HK-2 (cell line): Measurements from ENCODE around the gene FXN.
"Not testable (repeated sequence)": the region's sequence is repeated elsewhere in the genome, so short reads cannot be mapped to it uniquely, and the experiment has no call there.

ENCODE experiments used
- DNase-seq: peaks from one replicate; pipeline ENCODE4 v3.0.0-alpha.2; 2018; ENCODE audit not compliant: unreplicated experiment

Gene FXN

DNA sequence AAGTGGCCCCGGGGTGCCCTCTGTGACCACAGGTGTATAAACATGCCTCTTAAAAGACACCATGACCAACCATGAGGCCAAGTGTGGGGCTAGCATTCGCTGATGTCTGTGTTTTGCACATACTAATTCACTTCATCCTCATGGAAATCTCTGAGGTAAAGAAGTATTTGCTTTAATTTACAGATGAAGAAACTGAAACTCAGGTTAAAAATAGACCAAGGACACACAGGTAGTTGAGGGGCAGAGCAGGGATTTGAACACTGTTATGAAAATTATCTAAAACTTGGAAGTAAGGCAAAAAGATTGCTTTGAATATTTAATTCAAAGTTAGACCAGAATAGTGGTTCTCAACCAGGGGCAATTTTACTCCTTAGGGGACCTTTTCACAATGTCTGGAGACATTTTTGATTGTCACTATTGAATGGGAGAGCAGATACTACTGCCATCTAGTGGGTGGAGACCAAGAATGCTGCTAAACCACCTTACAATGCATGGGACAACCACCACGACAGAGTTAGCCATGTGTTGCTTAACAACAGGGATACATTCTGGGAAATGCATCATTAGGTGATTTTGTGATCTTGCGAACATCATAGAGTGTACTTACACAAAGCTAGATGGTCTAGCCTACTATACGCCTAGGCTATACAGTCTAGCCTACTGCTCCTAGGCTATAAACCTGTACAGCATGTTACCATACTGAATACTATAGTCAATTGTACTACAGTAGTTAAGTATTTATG is 8.0 kb upstream of the FXN start:
- no peak for DNase-seq

- DNase-seq: no peak
Observed at GRCh38 chr9:69028754-69029153, 6.8 kb upstream of the FXN start.

- no peak for DNase-seq
Observed at GRCh38 chr9:69029535-69029934, 6.0 kb upstream of the FXN start.

DNA sequence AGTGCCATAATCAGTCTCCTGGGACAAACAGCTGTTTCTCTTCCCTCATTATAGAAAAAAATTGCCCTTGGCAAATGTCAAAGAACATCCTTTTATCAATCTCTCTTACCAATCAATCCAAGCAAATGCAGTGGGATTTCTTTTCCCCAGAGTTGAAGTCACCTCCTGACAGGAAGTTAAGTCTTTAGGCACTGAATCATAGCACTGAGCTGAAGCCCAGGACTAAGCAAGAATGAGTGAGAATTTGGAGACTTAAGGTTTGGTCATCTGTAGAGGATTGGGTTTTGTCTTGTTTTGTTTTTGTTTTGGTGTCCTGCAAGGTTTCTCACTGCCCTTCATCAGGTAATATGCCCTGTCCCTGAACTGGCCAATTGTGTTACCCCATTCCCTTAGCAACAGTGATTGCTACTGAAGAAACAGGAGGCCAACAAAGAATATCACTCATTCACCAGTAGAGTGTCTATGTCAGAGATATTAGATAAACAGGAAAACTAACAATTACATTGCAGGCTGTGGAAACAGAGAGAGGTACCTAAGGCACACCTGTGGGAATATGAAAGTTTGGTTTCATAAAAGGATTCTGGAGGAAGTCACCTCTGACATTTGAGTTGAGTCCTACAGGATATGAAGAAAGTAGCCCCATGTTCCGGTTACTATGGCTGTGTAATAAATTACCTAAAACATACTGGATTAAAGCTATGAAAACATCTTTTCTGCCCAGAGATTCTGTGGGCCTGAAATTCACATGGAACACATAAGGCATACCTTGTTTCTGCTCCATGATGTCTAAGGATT is 4.5 kb upstream of the FXN start:
- DNase-seq: no peak

GRCh38 chr9:69034071-69034470 is 1.5 kb upstream of the FXN start:
- no peak for DNase-seq

GRCh38 chr9:69036309-69036708 is 757 bp downstream of the FXN start:
- DNase-seq: no peak

GRCh38 chr9:69036799-69037198 is 1.2 kb downstream of the FXN start:
- DNase-seq: no peak

DNA sequence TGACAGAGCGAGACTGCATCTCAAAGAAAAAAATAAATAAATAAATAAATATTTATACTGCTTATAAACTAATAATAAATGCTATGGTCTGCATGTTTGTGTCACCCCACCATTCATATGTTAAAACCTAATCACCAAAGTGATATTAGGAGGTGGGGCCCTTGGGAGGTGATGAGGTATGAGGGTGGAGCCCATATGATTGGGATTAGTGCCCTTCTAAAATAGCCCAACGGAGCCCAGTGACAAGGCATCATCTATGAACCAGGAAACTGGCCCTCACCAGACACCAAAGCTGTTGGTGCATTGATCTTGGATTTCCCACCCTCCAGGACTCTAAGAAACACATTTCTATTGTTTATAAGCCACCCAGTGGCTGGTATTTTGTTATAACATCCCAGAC is 5.1 kb downstream of the FXN start:
- DNase-seq: no peak

DNA sequence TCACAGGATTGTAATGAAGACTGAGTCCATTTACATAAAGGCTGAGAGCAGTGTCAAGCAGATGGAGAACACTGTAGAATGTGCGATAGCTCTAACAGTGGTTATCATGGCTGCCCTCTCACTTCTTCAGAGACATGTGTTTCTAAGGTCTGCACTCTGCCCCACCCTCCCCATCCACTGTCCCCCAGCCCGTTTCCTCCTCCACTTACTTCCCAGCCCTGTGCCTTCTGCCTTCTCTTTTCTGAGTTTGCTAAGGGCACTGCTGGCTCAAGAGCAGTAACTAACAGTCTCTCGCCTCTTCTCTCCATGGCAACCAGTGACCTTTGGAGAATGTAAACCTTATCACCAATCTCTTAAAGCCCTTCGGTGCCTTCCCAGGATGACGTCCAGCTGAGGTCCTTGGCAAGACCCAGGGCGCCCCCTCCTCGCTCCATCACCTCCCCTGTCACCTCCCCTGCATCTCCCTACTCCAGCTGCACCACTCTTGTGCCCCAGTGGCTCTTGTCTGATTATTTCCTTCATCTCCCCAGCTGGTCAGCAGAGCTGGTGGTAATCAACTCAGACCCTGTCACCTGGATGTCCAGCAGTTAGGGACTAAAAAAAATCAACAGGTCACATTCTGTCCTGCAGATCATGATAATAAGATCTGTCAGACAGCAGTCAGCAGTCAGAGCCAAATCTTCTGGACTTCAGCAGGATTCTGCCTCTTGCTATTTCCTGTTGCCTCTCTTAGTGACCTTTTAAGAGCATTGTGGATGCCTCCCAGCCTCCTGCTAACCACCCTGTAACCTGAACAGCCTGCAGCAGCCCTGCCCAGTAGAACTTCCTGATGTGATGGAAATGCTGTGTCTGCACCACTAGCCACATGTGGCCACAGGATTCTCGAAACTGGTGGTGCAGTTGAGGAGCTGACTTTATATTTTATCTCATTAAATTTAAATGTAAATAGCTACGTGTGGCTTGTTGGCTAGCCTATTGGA is 9.0 kb downstream of the FXN start:
- DNase-seq: no peak

DNA sequence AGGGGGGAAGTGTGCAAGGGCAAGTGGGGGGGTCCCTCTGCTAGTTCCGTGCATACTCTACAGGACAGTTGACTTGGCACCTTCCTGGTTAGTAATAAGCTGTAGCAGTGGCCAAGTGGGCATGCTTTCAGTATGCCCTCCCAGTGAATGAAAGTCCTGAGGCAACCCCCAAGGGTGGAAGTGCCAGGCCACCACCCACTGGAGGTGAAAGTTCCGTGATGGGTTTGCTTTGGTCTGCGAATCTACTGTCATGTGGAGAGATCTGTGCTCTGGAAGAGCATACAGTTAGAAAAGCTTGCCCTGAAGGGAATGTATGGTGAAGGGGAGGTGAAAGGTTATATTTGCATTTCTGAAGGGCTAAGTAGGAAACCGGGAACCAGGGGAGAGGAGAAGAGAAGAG is 10.3 kb downstream of the FXN start:
- no peak for DNase-seq

DNA sequence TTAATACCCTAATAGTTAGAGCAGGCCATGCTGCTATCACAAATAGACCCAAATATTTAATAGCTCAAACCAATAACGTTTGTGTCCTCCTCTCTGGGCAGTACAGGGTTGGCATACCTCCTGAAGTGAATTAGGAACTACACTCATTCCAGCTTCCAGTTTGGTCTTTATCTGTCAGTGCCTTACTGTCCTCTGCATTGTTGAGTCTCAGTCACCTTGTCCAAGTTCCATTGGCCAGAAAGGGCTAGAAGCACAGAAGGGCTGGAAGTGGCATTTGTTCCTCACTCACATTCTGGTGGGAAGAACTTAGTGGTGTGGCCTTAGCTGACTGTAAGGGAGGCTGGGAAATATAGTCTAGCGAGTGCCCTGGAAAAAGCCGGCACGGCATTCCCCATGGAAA is 11.2 kb downstream of the FXN start:
- DNase-seq: no peak

- DNase-seq: no peak
Observed at GRCh38 chr9:69047371-69047770, 11.8 kb downstream of the FXN start.

- no peak for DNase-seq
Observed at GRCh38 chr9:69049094-69049493, 13.5 kb downstream of the FXN start.

GRCh38 chr9:69050936-69051335 is 15.4 kb downstream of the FXN start:
- DNase-seq: not testable (repeated sequence)

DNA sequence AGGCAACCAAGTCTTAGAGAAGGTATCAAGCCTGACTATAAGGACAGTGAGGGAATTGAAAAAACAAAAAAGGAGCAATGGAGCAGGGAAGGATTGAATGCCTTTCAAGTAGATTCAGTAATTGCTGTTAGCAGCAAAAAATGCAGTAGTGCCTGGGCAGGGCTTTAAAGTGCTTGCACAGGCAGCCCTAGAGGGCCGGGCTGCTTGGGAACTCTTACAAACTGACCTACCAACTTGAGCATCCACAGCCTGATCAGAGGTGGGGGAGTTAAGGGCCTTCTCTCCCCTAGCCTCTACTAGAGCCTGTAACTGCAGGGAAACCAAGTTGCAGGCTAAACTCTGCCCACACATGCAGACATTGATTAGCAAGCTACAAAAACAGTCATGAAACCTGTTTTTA is 19.4 kb downstream of the FXN start:
- no peak for DNase-seq

GRCh38 chr9:69056191-69056815 is 20.8 kb downstream of the FXN start:
- DNase-seq: no peak

DNA sequence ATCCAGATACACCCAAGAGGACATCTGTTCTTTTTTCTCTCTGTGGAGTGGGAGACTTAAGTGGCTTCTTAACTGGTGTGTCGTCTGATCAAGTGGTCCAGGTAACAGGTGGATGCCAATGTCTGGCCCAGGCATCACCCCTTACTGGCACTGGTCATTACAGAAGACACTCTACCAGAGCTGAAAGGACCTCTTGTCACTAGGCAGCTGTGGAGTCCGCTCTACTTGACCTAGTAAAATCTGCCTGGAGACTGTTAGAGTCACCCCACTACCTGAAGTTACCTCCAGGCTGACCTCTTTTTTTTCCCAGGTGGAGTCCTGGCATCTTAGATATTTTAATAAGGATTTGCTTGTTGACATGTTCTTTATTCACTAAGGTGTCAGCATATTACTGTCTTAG is 22.5 kb downstream of the FXN start:
- DNase-seq: no peak

- DNase-seq: no peak
Observed at GRCh38 chr9:69060766-69061165, 25.2 kb downstream of the FXN start.

- no peak for DNase-seq
Observed at GRCh38 chr9:69062195-69062594, 26.6 kb downstream of the FXN start.

DNA sequence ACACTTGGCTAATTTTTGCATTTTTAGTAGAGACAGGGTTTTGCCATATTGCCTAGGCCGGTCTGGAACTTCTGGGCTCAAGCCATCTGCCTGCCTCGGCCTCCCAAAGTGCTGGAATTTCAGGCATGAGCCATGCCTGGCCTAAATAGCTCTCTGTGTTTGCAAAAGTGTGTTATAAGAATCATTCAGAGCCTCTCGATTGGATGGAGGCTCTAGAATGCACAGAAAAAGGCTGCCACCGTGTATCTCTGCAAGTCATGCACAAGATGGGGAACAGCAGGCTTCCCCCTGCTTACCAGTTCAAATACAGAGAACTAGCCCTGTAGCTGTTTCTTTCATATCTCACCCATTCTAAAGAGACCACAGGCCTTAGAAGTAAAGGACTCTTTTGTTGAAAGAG is 28.3 kb downstream of the FXN start:
- no peak for DNase-seq

DNA sequence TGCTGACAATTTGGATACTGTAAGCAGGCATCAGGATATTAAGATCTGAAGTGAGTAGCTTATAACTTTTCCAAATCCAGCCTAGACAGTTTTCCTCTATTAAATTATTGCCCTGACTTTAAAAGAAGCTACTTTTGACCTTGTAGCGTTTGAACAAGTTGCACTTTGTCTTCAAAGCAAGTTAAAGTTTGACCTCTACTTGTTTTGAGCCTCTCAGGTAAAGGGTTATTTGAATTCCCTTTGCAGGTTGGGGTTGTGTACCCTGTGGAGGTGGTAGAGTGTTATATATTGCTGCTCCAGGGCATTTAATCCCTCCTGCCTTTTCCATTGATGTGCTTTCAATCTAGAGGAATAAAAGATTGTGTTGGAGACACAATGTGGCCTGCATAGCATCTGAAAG is 30.1 kb downstream of the FXN start:
- no peak for DNase-seq

- no peak for DNase-seq
Observed at GRCh38 chr9:69066955-69067354, 31.4 kb downstream of the FXN start.
